ENCODE results near the gene PARK7. TPM values are rescaled to one million over a fixed set of nuclear protein-coding genes. Genes with fewer than 3 reads are reported as not detected.

The PARK7 gene
- total and polyA plus RNA-seq, 8 donors, result 227 to 307 (median 286) TPM

GRCh38 chr1:7988576-7988975 lies 27.1 kb downstream of the PARK7 start:
- no peak overlapping the region for H3K27ac ChIP-seq
- TF ChIP-seq CTCF (IDR thresholded peaks at IDR 0.05), result no peak
- no peaks in the 10 kb centered on the region for H3K4me1 ChIP-seq
- H3K36me3 ChIP-seq, result peaks cover 0 to 54% of the 10 kb centered on the region in 2 donors
- no peak for ATAC-seq
- no peak overlapping the region for H3K4me3 ChIP-seq
- intact Hi-C loops (cut with DNase I), result loop anchor here in 1 of 2 donors (10.0 kb wide), 1 partner anchor 326 kb away; the partner anchor contains the start of gene SLC45A1
- no peaks in the 10 kb centered on the region for H3K27me3 ChIP-seq
- H3K9me3 ChIP-seq, result no peaks in the 10 kb centered on the region
- DNase-seq, result no peak

- Histone ChIP-seq H3K9me3 (no peaks in the 10 kb centered on the region), H3K36me3 (peaks cover 0 to 41% of the 10 kb centered on the region in 2 donors), H3K4me1 (no peaks in the 10 kb centered on the region), H3K27ac (no peak overlapping the region), H3K4me3 (no peak overlapping the region), H3K27me3 (no peaks in the 10 kb centered on the region)
- TF ChIP-seq CTCF (IDR thresholded peaks at IDR 0.05), result no peak
- ATAC-seq, result no peak
- intact Hi-C loops (cut with DNase I), result loop anchor here in 1 of 2 donors (10.0 kb wide), 1 partner anchor 325 kb away; the partner anchor contains the start of gene SLC45A1
- DNase-seq, result no peak
These were observed 28.4 kb downstream of the PARK7 start for GRCh38 chr1:7989762-7990428.

- Histone ChIP-seq H3K27ac (no peak overlapping the region), H3K36me3 (peaks cover 0 to 22% of the 10 kb centered on the region in 2 donors), H3K4me3 (no peak overlapping the region), H3K4me1 (no peaks in the 10 kb centered on the region), H3K9me3 (no peaks in the 10 kb centered on the region), H3K27me3 (no peaks in the 10 kb centered on the region)
- intact Hi-C loops (cut with DNase I), result no loop called here
- no peak for ATAC-seq
- TF ChIP-seq CTCF (IDR thresholded peaks at IDR 0.05), result no peak
- no peak for DNase-seq
These were observed 30.3 kb downstream of the PARK7 start for GRCh38 chr1:7991504-7992440.

GRCh38 chr1:7992885-7993284 lies 31.4 kb downstream of the PARK7 start:
- ATAC-seq, result no peak

More at GRCh38 chr1:7992885-7993284, 31.4 kb downstream of the PARK7 start:
- H3K36me3 ChIP-seq, result peaks cover 0 to 11% of the 10 kb centered on the region in 2 donors
- no peak overlapping the region for H3K27ac ChIP-seq
- no peaks in the 10 kb centered on the region for H3K27me3 ChIP-seq
- intact Hi-C loops (cut with DNase I), result no loop called here
- no peak for TF ChIP-seq CTCF (IDR thresholded peaks at IDR 0.05)
- H3K9me3 ChIP-seq, result no peaks in the 10 kb centered on the region
- no peak for DNase-seq
- no peaks in the 10 kb centered on the region for H3K4me1 ChIP-seq
- no peak overlapping the region for H3K4me3 ChIP-seq

All from left lung (tissue), 10 donors.